HEK293 (cell line): Measurements from ENCODE around the gene YAF2.

Source experiments
- CTCF ChIA-PET: fragments of 350-600 bp; formaldehyde crosslinking; extraction: SDS; loops from one replicate; lab custom pipeline; 2021; ENCODE audit warnings: antibody characterized with exemption; lab: Yijun Ruan, JAX
- POLR2A ChIA-PET: fragments of 300-600 bp; formaldehyde crosslinking; extraction: SDS; loops from one replicate; lab custom pipeline; 2020; ENCODE audit warnings: antibody characterized with exemption, inconsistent platforms; lab: Yijun Ruan, JAX
- H3K27ac ChIP-seq: fragments of 200-500 bp; sonication (Bioruptor generic); 2 replicates; pipeline ENCODE4 v1.5.1; 2014; ENCODE audit warnings: low read depth, low read length, control low read depth, inconsistent platforms; ENCODE audit errors: extremely low read depth
- H3K36me3 ChIP-seq, 2 experiments: fragments of 200-500 bp in 1 of 2; sonication (Bioruptor generic) in 1 of 2; 1 replicate in 1 of 2; 2 replicates in 1 of 2; pipeline ENCODE4 v1.5.1; 2014 to 2017; ENCODE audit warnings: inconsistent platforms in 2 of 2, low read length in 2 of 2; ENCODE audit not compliant: control insufficient read depth in 2 of 2, insufficient read depth in 1 of 2
- H3K4me1 ChIP-seq: fragments of 200-500 bp; sonication (Bioruptor generic); 2 replicates; pipeline ENCODE4 v1.5.1; 2014; ENCODE audit warnings: mild to moderate bottlenecking, low read length, inconsistent platforms; ENCODE audit not compliant: control insufficient read depth, insufficient read depth
- H3K4me3 ChIP-seq: 2 replicates; pipeline ENCODE4 v1.5.1; 2011; ENCODE audit warnings: low read depth, mild to moderate bottlenecking, control low read depth, low read length, moderate library complexity
- H3K9me3 ChIP-seq: fragments of 200-500 bp; sonication (Bioruptor generic); 2 replicates; pipeline ENCODE4 v1.5.1; 2014; ENCODE audit warnings: low read depth, low read length, inconsistent platforms; ENCODE audit not compliant: control insufficient read depth, insufficient read depth
- KLF9 ChIP-seq: fragments of 450-650 bp; formaldehyde crosslinking; IDR thresholded peaks from 2 replicates; pipeline ENCODE4 v1.5.1; 2016; ENCODE audit warnings: missing biosample characterization, missing genetic modification characterization, low read depth
- SALL2 ChIP-seq: fragments of 450-650 bp; formaldehyde crosslinking; IDR thresholded peaks from 2 replicates; pipeline ENCODE4 v1.5.0; 2017; ENCODE audit warnings: missing biosample characterization, mild to moderate bottlenecking, missing genetic modification characterization, borderline replicate concordance
- SCRT1 ChIP-seq: fragments of 450-650 bp; formaldehyde crosslinking; IDR thresholded peaks from 2 replicates; pipeline ENCODE4 v1.5.1; 2016; ENCODE audit warnings: missing biosample characterization, missing genetic modification characterization, borderline replicate concordance
- SCRT2 ChIP-seq: fragments of 450-650 bp; formaldehyde crosslinking; IDR thresholded peaks from 2 replicates; pipeline ENCODE4 v1.5.1; 2016; ENCODE audit warnings: missing biosample characterization, missing genetic modification characterization
- ZBTB1 ChIP-seq: fragments of 450-650 bp; formaldehyde crosslinking; IDR thresholded peaks from 2 replicates; pipeline ENCODE4 v1.5.1; 2016; ENCODE audit warnings: missing biosample characterization, missing genetic modification characterization
- ZFP3 ChIP-seq: fragments of 450-650 bp; formaldehyde crosslinking; IDR thresholded peaks from 2 replicates; pipeline ENCODE4 v1.5.1; 2016; ENCODE audit warnings: low read depth, missing biosample characterization, missing genetic modification characterization
- ZNF114 ChIP-seq: fragments of 450-650 bp; formaldehyde crosslinking; IDR thresholded peaks from 2 replicates; pipeline ENCODE4 v1.5.0; 2017; ENCODE audit warnings: missing biosample characterization, missing genetic modification characterization
- ZNF121 ChIP-seq: fragments of 450-650 bp; formaldehyde crosslinking; IDR thresholded peaks from 2 replicates; pipeline ENCODE4 v1.5.1; 2016; ENCODE audit warnings: missing biosample characterization, missing genetic modification characterization
- ZNF184 ChIP-seq: fragments of 450-650 bp; IDR thresholded peaks from 2 replicates; pipeline ENCODE4 v1.5.1; 2018; ENCODE audit warnings: missing biosample characterization, mild to moderate bottlenecking, missing genetic modification characterization
- ZNF223 ChIP-seq: fragments of 450-650 bp; formaldehyde crosslinking; IDR thresholded peaks from 2 replicates; pipeline ENCODE4 v1.5.1; 2016; ENCODE audit warnings: missing biosample characterization, missing genetic modification characterization
- ZNF416 ChIP-seq: fragments of 450-650 bp; formaldehyde crosslinking; IDR thresholded peaks from 2 replicates; pipeline ENCODE4 v1.5.1; 2016; ENCODE audit warnings: missing biosample characterization, missing genetic modification characterization
- ZNF48 ChIP-seq: fragments of 450-650 bp; formaldehyde crosslinking; IDR thresholded peaks from 2 replicates; pipeline ENCODE4 v1.5.1; 2016; ENCODE audit warnings: missing biosample characterization, missing genetic modification characterization
- ZNF558 ChIP-seq: fragments of 450-650 bp; formaldehyde crosslinking; IDR thresholded peaks from 2 replicates; pipeline ENCODE4 v1.5.1; 2016; ENCODE audit warnings: missing biosample characterization, missing genetic modification characterization
- ZNF610 ChIP-seq: fragments of 450-650 bp; formaldehyde crosslinking; IDR thresholded peaks from 2 replicates; pipeline ENCODE4 v1.5.1; 2016; ENCODE audit warnings: missing biosample characterization, missing genetic modification characterization, borderline replicate concordance
- ZNF654 ChIP-seq: fragments of 450-650 bp; formaldehyde crosslinking; IDR thresholded peaks from 2 replicates; pipeline ENCODE4 v1.5.1; 2016; ENCODE audit warnings: low read depth, missing biosample characterization, missing genetic modification characterization
- ZNF670 ChIP-seq: fragments of 450-650 bp; formaldehyde crosslinking; IDR thresholded peaks from 2 replicates; pipeline ENCODE4 v1.5.1; 2016; ENCODE audit warnings: missing biosample characterization, missing genetic modification characterization, low read depth
- ZNF701 ChIP-seq: fragments of 450-650 bp; formaldehyde crosslinking; IDR thresholded peaks from 2 replicates; pipeline ENCODE4 v1.5.1; 2016; ENCODE audit warnings: missing biosample characterization, missing genetic modification characterization
- ZSCAN23 ChIP-seq: fragments of 450-650 bp; formaldehyde crosslinking; IDR thresholded peaks from 2 replicates; pipeline ENCODE4 v1.5.1; 2016; ENCODE audit warnings: missing biosample characterization, missing genetic modification characterization
- ZXDB ChIP-seq: fragments of 450-650 bp; formaldehyde crosslinking; IDR thresholded peaks from 2 replicates; pipeline ENCODE4 v1.5.1; 2016; ENCODE audit warnings: missing biosample characterization, missing genetic modification characterization
- TF ChIP-seq, protein P1 (sequence below): fragments of 450-650 bp; formaldehyde crosslinking; IDR thresholded peaks from 2 replicates; pipeline ENCODE4 v1.5.1; 2016; ENCODE audit warnings: missing biosample characterization, missing genetic modification characterization, low read depth
- TF ChIP-seq, protein P2 (sequence below): sonication (generic); formaldehyde crosslinking; IDR thresholded peaks from 2 replicates; pipeline ENCODE4 v1.8.1; 2022; ENCODE audit warnings: mild to moderate bottlenecking, moderate library complexity, missing genetic modification reagents
- TF ChIP-seq, protein P3 (sequence below): fragments of 450-650 bp; formaldehyde crosslinking; IDR thresholded peaks from 2 replicates; pipeline ENCODE4 v1.5.1; 2016; ENCODE audit warnings: missing biosample characterization, missing genetic modification characterization, borderline replicate concordance
- TF ChIP-seq, protein P4 (sequence below): fragments of 450-650 bp; formaldehyde crosslinking; IDR thresholded peaks from 2 replicates; pipeline ENCODE4 v1.5.1; 2016; ENCODE audit warnings: missing biosample characterization, missing genetic modification characterization
- TF ChIP-seq, protein P5 (sequence below): fragments of 450-650 bp; formaldehyde crosslinking; IDR thresholded peaks from 2 replicates; pipeline ENCODE4 v1.5.1; 2016; ENCODE audit warnings: missing biosample characterization, missing genetic modification characterization
- TF ChIP-seq, protein P6 (sequence below): fragments of 450-650 bp; formaldehyde crosslinking; IDR thresholded peaks from 2 replicates; pipeline ENCODE4 v1.5.1; 2016; ENCODE audit warnings: missing biosample characterization, missing genetic modification characterization

The YAF2 gene

DNA sequence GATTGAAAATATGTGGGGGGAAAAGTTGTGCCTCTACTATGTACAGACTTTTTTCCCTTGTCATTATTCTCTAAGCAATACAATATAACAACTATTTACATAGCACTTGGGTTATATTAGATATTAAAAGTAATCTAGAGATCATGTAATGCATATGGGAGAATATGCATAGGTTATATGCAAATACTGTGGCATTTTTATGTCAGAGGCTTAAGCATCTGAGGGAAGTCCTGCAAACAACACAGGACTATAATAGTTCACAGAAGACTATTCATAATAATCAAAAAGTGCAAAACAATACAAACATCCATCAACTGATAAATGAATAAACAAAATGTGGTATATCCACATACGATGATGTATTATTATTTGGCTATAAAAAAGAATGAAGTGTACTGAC lies 33.7 kb downstream of the YAF2 start:
- Histone ChIP-seq H3K4me1 (peaks cover 3% of the 10 kb centered on the region; the same call in 1 of the 2 replicates), H3K4me3 (no peak overlapping the region), H3K9me3 (no peaks in the 10 kb centered on the region), H3K36me3 (peaks cover 0 to 8% of the 10 kb centered on the region in 2 experiments; a peak in 2 of 3 replicates), H3K27ac (no peak overlapping the region)
- no peak for TF ChIP-seq ZNF558 (tag by site-specific recombination)
- TF ChIP-seq, protein P1, sequence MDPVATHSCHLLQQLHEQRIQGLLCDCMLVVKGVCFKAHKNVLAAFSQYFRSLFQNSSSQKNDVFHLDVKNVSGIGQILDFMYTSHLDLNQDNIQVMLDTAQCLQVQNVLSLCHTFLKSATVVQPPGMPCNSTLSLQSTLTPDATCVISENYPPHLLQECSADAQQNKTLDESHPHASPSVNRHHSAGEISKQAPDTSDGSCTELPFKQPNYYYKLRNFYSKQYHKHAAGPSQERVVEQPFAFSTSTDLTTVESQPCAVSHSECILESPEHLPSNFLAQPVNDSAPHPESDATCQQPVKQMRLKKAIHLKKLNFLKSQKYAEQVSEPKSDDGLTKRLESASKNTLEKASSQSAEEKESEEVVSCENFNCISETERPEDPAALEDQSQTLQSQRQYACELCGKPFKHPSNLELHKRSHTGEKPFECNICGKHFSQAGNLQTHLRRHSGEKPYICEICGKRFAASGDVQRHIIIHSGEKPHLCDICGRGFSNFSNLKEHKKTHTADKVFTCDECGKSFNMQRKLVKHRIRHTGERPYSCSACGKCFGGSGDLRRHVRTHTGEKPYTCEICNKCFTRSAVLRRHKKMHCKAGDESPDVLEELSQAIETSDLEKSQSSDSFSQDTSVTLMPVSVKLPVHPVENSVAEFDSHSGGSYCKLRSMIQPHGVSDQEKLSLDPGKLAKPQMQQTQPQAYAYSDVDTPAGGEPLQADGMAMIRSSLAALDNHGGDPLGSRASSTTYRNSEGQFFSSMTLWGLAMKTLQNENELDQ (tag by site-specific recombination): no peak
- TF ChIP-seq ZXDB (tag by site-specific recombination): no peak
- TF ChIP-seq ZNF48 (tag by site-specific recombination): no peak
- no peak for TF ChIP-seq ZNF670
- no peak for TF ChIP-seq ZNF610 (tag by site-specific recombination)
- no peak for TF ChIP-seq ZNF121
- no peak for TF ChIP-seq KLF9
- no peak for TF ChIP-seq ZBTB1 (tag by site-specific recombination)
- TF ChIP-seq SCRT2 (tag by site-specific recombination): no peak
- no peak for TF ChIP-seq ZNF223 (tag by site-specific recombination)
- TF ChIP-seq, protein P2, sequence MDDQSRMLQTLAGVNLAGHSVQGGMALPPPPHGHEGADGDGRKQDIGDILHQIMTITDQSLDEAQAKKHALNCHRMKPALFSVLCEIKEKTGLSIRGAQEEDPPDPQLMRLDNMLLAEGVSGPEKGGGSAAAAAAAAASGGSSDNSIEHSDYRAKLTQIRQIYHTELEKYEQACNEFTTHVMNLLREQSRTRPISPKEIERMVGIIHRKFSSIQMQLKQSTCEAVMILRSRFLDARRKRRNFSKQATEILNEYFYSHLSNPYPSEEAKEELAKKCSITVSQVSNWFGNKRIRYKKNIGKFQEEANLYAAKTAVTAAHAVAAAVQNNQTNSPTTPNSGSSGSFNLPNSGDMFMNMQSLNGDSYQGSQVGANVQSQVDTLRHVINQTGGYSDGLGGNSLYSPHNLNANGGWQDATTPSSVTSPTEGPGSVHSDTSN (CRISPR knock-in tag): no peak
- TF ChIP-seq SALL2 (tag by site-specific recombination): no peak
- TF ChIP-seq, protein P3, sequence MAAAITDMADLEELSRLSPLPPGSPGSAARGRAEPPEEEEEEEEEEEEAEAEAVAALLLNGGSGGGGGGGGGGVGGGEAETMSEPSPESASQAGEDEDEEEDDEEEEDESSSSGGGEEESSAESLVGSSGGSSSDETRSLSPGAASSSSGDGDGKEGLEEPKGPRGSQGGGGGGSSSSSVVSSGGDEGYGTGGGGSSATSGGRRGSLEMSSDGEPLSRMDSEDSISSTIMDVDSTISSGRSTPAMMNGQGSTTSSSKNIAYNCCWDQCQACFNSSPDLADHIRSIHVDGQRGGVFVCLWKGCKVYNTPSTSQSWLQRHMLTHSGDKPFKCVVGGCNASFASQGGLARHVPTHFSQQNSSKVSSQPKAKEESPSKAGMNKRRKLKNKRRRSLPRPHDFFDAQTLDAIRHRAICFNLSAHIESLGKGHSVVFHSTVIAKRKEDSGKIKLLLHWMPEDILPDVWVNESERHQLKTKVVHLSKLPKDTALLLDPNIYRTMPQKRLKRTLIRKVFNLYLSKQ (tag by site-specific recombination): no peak
- POLR2A ChIA-PET: no interaction called here
- CTCF ChIA-PET: no interaction called here

DNA sequence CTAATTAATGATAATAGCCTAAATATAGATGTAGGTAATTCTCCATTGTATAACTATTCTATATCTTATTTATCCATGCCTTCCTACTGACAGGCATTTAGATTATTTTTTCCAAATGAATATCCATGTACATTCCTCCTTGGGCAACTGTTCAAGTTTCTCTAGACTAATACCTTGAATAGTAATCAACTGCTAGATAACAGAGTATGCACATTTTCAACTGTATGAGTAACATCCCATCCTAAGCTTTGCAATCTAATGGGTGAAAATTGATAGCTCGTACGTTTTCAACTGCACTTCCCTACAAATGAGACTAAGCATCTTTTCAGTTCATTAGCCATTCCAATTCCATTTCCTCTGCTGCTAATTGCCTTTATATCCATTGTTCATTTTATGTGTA lies 37.0 kb downstream of the YAF2 start:
- peaks cover 8% of the 10 kb centered on the region for H3K4me1 ChIP-seq
- TF ChIP-seq ZSCAN23 (tag by site-specific recombination): no peak
- TF ChIP-seq ZNF701 (tag by site-specific recombination): no peak
- TF ChIP-seq ZNF416 (tag by site-specific recombination): no peak
- no peak for TF ChIP-seq ZNF184 (tag by site-specific recombination)
- TF ChIP-seq ZNF654 (tag by site-specific recombination): no peak
- TF ChIP-seq ZNF114 (tag by site-specific recombination): no peak
- TF ChIP-seq, protein P4, sequence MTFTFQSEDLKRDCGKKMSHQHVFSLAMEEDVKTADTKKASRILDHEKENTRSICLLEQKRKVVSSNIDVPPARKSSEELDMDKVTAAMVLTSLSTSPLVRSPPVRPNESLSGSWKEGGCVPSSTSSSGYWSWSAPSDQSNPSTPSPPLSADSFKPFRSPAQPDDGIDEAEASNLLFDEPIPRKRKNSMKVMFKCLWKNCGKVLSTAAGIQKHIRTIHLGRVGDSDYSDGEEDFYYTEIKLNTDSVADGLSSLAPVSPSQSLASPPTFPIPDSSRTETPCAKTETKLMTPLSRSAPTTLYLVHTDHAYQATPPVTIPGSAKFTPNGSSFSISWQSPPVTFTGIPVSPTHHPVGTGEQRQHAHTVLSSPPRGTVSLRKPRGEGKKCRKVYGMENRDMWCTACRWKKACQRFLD (tag by site-specific recombination): no peak
- TF ChIP-seq, protein P5, sequence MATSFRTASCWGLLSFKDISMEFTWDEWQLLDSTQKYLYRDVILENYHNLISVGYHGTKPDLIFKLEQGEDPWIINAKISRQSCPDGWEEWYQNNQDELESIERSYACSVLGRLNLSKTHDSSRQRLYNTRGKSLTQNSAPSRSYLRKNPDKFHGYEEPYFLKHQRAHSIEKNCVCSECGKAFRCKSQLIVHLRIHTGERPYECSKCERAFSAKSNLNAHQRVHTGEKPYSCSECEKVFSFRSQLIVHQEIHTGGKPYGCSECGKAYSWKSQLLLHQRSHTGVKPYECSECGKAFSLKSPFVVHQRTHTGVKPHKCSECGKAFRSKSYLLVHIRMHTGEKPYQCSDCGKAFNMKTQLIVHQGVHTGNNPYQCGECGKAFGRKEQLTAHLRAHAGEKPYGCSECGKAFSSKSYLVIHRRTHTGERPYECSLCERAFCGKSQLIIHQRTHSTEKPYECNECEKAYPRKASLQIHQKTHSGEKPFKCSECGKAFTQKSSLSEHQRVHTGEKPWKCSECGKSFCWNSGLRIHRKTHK (tag by site-specific recombination): no peak
- TF ChIP-seq SCRT1 (tag by site-specific recombination): no peak
- TF ChIP-seq, protein P6, sequence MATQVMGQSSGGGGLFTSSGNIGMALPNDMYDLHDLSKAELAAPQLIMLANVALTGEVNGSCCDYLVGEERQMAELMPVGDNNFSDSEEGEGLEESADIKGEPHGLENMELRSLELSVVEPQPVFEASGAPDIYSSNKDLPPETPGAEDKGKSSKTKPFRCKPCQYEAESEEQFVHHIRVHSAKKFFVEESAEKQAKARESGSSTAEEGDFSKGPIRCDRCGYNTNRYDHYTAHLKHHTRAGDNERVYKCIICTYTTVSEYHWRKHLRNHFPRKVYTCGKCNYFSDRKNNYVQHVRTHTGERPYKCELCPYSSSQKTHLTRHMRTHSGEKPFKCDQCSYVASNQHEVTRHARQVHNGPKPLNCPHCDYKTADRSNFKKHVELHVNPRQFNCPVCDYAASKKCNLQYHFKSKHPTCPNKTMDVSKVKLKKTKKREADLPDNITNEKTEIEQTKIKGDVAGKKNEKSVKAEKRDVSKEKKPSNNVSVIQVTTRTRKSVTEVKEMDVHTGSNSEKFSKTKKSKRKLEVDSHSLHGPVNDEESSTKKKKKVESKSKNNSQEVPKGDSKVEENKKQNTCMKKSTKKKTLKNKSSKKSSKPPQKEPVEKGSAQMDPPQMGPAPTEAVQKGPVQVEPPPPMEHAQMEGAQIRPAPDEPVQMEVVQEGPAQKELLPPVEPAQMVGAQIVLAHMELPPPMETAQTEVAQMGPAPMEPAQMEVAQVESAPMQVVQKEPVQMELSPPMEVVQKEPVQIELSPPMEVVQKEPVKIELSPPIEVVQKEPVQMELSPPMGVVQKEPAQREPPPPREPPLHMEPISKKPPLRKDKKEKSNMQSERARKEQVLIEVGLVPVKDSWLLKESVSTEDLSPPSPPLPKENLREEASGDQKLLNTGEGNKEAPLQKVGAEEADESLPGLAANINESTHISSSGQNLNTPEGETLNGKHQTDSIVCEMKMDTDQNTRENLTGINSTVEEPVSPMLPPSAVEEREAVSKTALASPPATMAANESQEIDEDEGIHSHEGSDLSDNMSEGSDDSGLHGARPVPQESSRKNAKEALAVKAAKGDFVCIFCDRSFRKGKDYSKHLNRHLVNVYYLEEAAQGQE: no peak
- no peak for TF ChIP-seq ZFP3
- no peak for TF ChIP-seq ZNF670
- CTCF ChIA-PET: interaction anchor here (1.2 kb wide), 1 partner anchor 171 kb away, joined by 3 read pairs; no protein-coding TSS in a partner anchor
- no peaks in the 10 kb centered on the region; a peak in 2 of 3 replicates for H3K36me3 ChIP-seq
- no peak overlapping the region for H3K4me3 ChIP-seq
- POLR2A ChIA-PET: no interaction called here
- H3K9me3 ChIP-seq: no peaks in the 10 kb centered on the region
- no peak overlapping the region for H3K27ac ChIP-seq
